CD14-positive monocyte (primary cell): Measurements from ENCODE around the gene RSPO3. TPM values are rescaled to one million over a fixed set of nuclear protein-coding genes. Genes with fewer than 3 reads are reported as not detected.
A peak's percentile ranks its signal among the peaks of the same experiment; 100 is the strongest.
"Not testable (repeated sequence)": the region's sequence is repeated elsewhere in the genome, so short reads cannot be mapped to it uniquely, and the experiment has no call there.

Experiments
- DNase-seq, 3 donors: peaks; one replicate each; pipeline ENCODE4 v3.0.0-alpha.2; 2011 to 2022
- H2AFZ ChIP-seq: 2 replicates; pipeline ENCODE4 v1.6.0; 2012; ENCODE audit warnings: mild to moderate bottlenecking, low read depth, low read length, inconsistent platforms; ENCODE audit not compliant: insufficient read depth, poor library complexity, severe bottlenecking
- H3K27ac ChIP-seq, 2 donors: 1 replicate in 1 of 2; 2 replicates in 1 of 2; pipeline ENCODE4 v1.5.1; 2012 to 2013; ENCODE audit warnings: low read length in 2 of 2, control low read depth in 1 of 2, inconsistent platforms in 1 of 2, low read depth in 1 of 2, mild to moderate bottlenecking in 1 of 2
- H3K27me3 ChIP-seq, 2 donors: one replicate each; pipeline versions ENCODE4 v1.6.0 to v1.6.1; 2011 to 2013; ENCODE audit warnings: low read length in 2 of 2; ENCODE audit not compliant: control insufficient read depth in 2 of 2, insufficient read depth in 2 of 2
- H3K36me3 ChIP-seq, 2 donors: replicated peaks in 1 of 2; 1 replicate in 1 of 2; 2 replicates in 1 of 2; pipeline versions ENCODE4 v1.5.1 to v1.6.1; 2012 to 2013; ENCODE audit warnings: low read length in 2 of 2, control low read depth in 1 of 2, inconsistent platforms in 1 of 2, mild to moderate bottlenecking in 1 of 2; ENCODE audit not compliant: insufficient read depth in 2 of 2, control insufficient read depth in 1 of 2
- H3K4me1 ChIP-seq, 2 donors: 1 replicate in 1 of 2; 2 replicates in 1 of 2; pipeline versions ENCODE4 v1.5.1 to v1.6.1; 2012 to 2013; ENCODE audit warnings: low read length in 2 of 2, control low read depth in 1 of 2, inconsistent platforms in 1 of 2, mild to moderate bottlenecking in 1 of 2, moderate library complexity in 1 of 2; ENCODE audit not compliant: insufficient read depth in 2 of 2, control insufficient read depth in 1 of 2
- H3K4me2 ChIP-seq: replicated peaks from 2 replicates; pipeline ENCODE3; 2012; ENCODE audit warnings: low read length, moderate library complexity, mild to moderate bottlenecking; ENCODE audit not compliant: poor library complexity, severe bottlenecking; ENCODE audit errors: extremely low read depth
- H3K4me3 ChIP-seq, 3 experiments: fragments of 200-600 bp in 1 of 3; sonication (generic) in 1 of 3; replicated peaks in 1 of 3; 1 replicate in 2 of 3; 2 replicates in 1 of 3; pipeline ENCODE4 v1.5.1; 2011 to 2013; ENCODE audit warnings: low read length in 3 of 3, mild to moderate bottlenecking in 3 of 3, control low read depth in 2 of 3, low read depth in 2 of 3, inconsistent platforms in 1 of 3, moderate library complexity in 1 of 3
- H3K79me2 ChIP-seq: 2 replicates; pipeline ENCODE4 v1.6.0; 2012; ENCODE audit warnings: mild to moderate bottlenecking, control low read depth, inconsistent platforms, low read length, moderate library complexity; ENCODE audit not compliant: insufficient read depth
- H3K9ac ChIP-seq: 2 replicates; pipeline ENCODE4 v1.6.0; 2017; ENCODE audit warnings: low read length, mild to moderate bottlenecking; ENCODE audit not compliant: insufficient read depth, poor library complexity, severe bottlenecking
- H3K9me3 ChIP-seq, 2 donors: replicated peaks in 1 of 2; 1 replicate in 1 of 2; 2 replicates in 1 of 2; pipeline versions ENCODE4 v1.5.1 to v1.6.1; 2012 to 2013; ENCODE audit warnings: low read length in 2 of 2, control low read depth in 1 of 2; ENCODE audit not compliant: control insufficient read depth in 1 of 2, insufficient read depth in 1 of 2
- H4K20me1 ChIP-seq: 2 replicates; pipeline ENCODE4 v1.6.0; 2012; ENCODE audit warnings: mild to moderate bottlenecking, low read length, control low read depth, moderate library complexity; ENCODE audit not compliant: insufficient read depth
- H3K27ac Mint-ChIP-seq, 7 donors: one replicate each; pipeline ENCODE4 v1.8.0; 2020; ENCODE audit warnings: mild to moderate bottlenecking in 7 of 7, mixed read lengths in 7 of 7, moderate library complexity in 6 of 7, inconsistent platforms in 2 of 7
- H3K27me3 Mint-ChIP-seq, 3 donors: one replicate each; pipeline ENCODE4 v1.8.0; 2021 to 2022; ENCODE audit warnings: low read depth in 3 of 3, mild to moderate bottlenecking in 3 of 3, mixed read lengths in 3 of 3, moderate library complexity in 3 of 3, inconsistent platforms in 1 of 3
- H3K36me3 Mint-ChIP-seq, 2 donors: one replicate each; pipeline ENCODE4 v1.8.0; 2020; ENCODE audit warnings: mixed read lengths in 2 of 2, inconsistent platforms in 1 of 2, mild to moderate bottlenecking in 1 of 2
- H3K4me1 Mint-ChIP-seq: one replicate; pipeline ENCODE4 v1.8.0; 2020; ENCODE audit warnings: mild to moderate bottlenecking, mixed read lengths
- H3K4me3 Mint-ChIP-seq, 2 donors: one replicate each; pipeline ENCODE4 v1.8.0; 2020; ENCODE audit warnings: mild to moderate bottlenecking in 2 of 2, mixed read lengths in 2 of 2, moderate library complexity in 1 of 2
- H3K9me3 Mint-ChIP-seq, 7 donors: one replicate each; pipeline ENCODE4 v1.8.0; 2020 to 2022; ENCODE audit warnings: mixed read lengths in 7 of 7, mild to moderate bottlenecking in 6 of 7, moderate library complexity in 6 of 7, inconsistent platforms in 2 of 7
- CTCF ChIP-seq: fragments of 200-600 bp; IDR thresholded peaks from one replicate; pipeline ENCODE4 v1.8.0; 2022; ENCODE audit warnings: antibody characterized with exemption, mild to moderate bottlenecking
- WGBS: methylation state at CpG from one replicate; pipeline ENCODE4 v1.1.5; 2013; ENCODE audit warnings: missing lambda C conversion rate; ENCODE audit not compliant: insufficient coverage; 5-methylcytosine and 5-hydroxymethylcytosine counted together
- intact Hi-C, 2 donors: fragments of 100-400 bp; cut with micrococcal nuclease; formaldehyde crosslinking; loops; one replicate each; pipeline versions ENCODE4 v1.15.0 to v1.15.1; 2023
- polyA plus RNA-seq, 3 donors: library from polyadenylated mRNA; depleted of rRNA in 1 of 3; unstranded in 2 of 3; stranded (reverse) in 1 of 3; fragments of 300-500 nt in 2 of 3; fragments of >200 nt in 1 of 3; fragmentation: Illumina TruSeq in 2 of 3; gene quantifications; 1 replicate in 2 of 3; 2 replicates in 1 of 3; pipeline ENCODE4 v1.2.3, GENCODE V29; 2012 to 2021

The RSPO3 gene
- polyA plus RNA-seq, 3 donors, result not detected

GRCh38 chr6:127210725-127211124 lies 92.3 kb downstream of the RSPO3 start:
- peak overlapping the region in 1 of 7 donors; percentile 26 for H3K27ac Mint-ChIP-seq
- H3K4me1 ChIP-seq, result no peaks in the 10 kb centered on the region
- no peak overlapping the region for H3K4me3 ChIP-seq
- no peak for TF ChIP-seq CTCF
- intact Hi-C loops, result no loop called here
- H3K9ac ChIP-seq, result no peak overlapping the region
- no peak overlapping the region for H3K4me2 ChIP-seq
- H3K36me3 Mint-ChIP-seq, result no peaks in the 10 kb centered on the region
- H3K9me3 Mint-ChIP-seq, result peaks cover 0 to 4% (median 2%) of the 10 kb centered on the region in 7 donors
- H3K27ac ChIP-seq, result no peak overlapping the region
- peaks cover 0 to 2% of the 10 kb centered on the region in 2 donors for H3K27me3 ChIP-seq
- no peaks in the 10 kb centered on the region for H3K79me2 ChIP-seq
- H3K27me3 Mint-ChIP-seq, result peaks cover 2 to 9% (median 2%) of the 10 kb centered on the region in 3 donors
- no peak overlapping the region for H3K4me3 Mint-ChIP-seq
- H2AFZ ChIP-seq, result no peak overlapping the region
- no peaks in the 10 kb centered on the region for H4K20me1 ChIP-seq
- H3K9me3 ChIP-seq, result no peaks in the 10 kb centered on the region
- 82% methylated on average over 4 of the region's 6 CpGs for WGBS
- peaks cover 5% of the 10 kb centered on the region for H3K4me1 Mint-ChIP-seq
- no peak for DNase-seq
- H3K36me3 ChIP-seq, result no peaks in the 10 kb centered on the region

- Histone ChIP-seq H3K9me3 (no peaks in the 10 kb centered on the region), H3K9ac (no peak overlapping the region), H3K79me2 (no peaks in the 10 kb centered on the region), H3K27ac (no peak overlapping the region), H3K36me3 (no peaks in the 10 kb centered on the region), H3K4me3 (no peak overlapping the region), H4K20me1 (no peaks in the 10 kb centered on the region), H3K4me1 (no peaks in the 10 kb centered on the region), H3K4me2 (no peak overlapping the region), H3K27me3 (peaks cover 0 to 2% of the 10 kb centered on the region in 2 donors), H2AFZ (no peak overlapping the region)
- DNase-seq, result no peak
- no peaks in the 10 kb centered on the region for H3K36me3 Mint-ChIP-seq
- peaks cover 2 to 13% (median 9%) of the 10 kb centered on the region in 3 donors for H3K27me3 Mint-ChIP-seq
- H3K4me3 Mint-ChIP-seq, result no peak overlapping the region
- no peak for TF ChIP-seq CTCF
- H3K4me1 Mint-ChIP-seq, result peaks cover 5% of the 10 kb centered on the region
- peaks cover 0 to 4% (median 2%) of the 10 kb centered on the region in 7 donors for H3K9me3 Mint-ChIP-seq
- no peak overlapping the region for H3K27ac Mint-ChIP-seq
- intact Hi-C loops, result no loop called here
Observed at GRCh38 chr6:127212376-127212775, 93.9 kb downstream of the RSPO3 start.

- 95% methylated on average over 9 of the region's 13 CpGs for WGBS
- intact Hi-C loops, result not testable (repeated sequence)
Observed at GRCh38 chr6:127214032-127214431, 95.6 kb downstream of the RSPO3 start.

More at GRCh38 chr6:127214032-127214431, 95.6 kb downstream of the RSPO3 start:
- H3K27ac ChIP-seq, H3K79me2 ChIP-seq, DNase-seq, H2AFZ ChIP-seq, H3K9ac ChIP-seq, H4K20me1 ChIP-seq, H3K36me3 Mint-ChIP-seq, H3K4me3 ChIP-seq, H3K9me3 ChIP-seq, H3K27me3 ChIP-seq, H3K9me3 Mint-ChIP-seq, H3K36me3 ChIP-seq, H3K4me1 ChIP-seq, H3K27me3 Mint-ChIP-seq, H3K4me2 ChIP-seq, H3K4me3 Mint-ChIP-seq, H3K4me1 Mint-ChIP-seq: not testable (repeated sequence)
- H3K27ac Mint-ChIP-seq, result peak overlapping the region in 1 of 7 donors; percentile 60
